ENCODE results near the gene SCAMP3. TPM values are rescaled to one million over a fixed set of nuclear protein-coding genes. Genes with fewer than 3 reads are reported as not detected.
A peak's percentile ranks its signal among the peaks of the same experiment; 100 is the strongest.

Gene SCAMP3
- total RNA-seq, 1 donor from 2014 or later, result 65.8 TPM

DNA sequence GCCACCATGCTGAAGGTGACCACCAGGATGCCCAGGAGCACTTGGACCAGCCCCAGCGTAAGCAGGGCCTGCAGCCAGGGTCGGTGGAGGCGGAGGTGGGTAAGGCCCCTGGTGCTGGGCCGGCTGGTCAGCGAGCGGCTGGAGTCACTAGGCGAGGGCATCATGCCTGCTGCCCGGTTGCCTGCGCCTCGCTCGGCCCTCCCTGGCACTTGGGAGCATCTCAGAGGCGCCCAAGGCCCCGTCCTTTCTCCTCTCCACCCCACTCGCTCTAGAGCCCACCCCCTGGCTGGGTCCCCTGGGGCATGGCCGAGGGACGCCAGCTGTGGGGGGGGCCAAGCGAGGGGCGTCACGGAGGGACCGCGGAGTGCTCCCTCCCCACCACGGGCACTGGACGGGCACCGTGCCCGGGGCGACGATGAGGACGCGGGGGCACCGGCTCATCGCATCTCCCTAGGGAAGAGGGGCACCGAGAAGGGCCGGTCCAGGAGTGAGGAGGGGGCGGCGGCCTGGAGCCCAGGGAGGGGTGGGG is 7.4 kb downstream of the SCAMP3 start:
- peaks cover 12% of the 10 kb centered on the region for H3K36me3 Mint-ChIP-seq (ENCODE audit: unreplicated experiment)
- peaks cover 12% of the 10 kb centered on the region for H3K9me3 Mint-ChIP-seq (ENCODE audit: unreplicated experiment)
- peak overlapping the region; percentile 72 for H3K27ac Mint-ChIP-seq (ENCODE audit: unreplicated experiment)
- H3K4me3 Mint-ChIP-seq (ENCODE audit: unreplicated experiment), result peak overlapping the region; percentile 80
- peaks cover 30% of the 10 kb centered on the region for H3K4me1 Mint-ChIP-seq (ENCODE audit: low read depth, unreplicated experiment)
- H3K27me3 Mint-ChIP-seq (ENCODE audit: unreplicated experiment), result peaks cover 12% of the 10 kb centered on the region
- peak; percentile 41 for DNase-seq
- no peak for TF ChIP-seq CTCF (IDR thresholded peaks at IDR 0.05; ENCODE audit: partially characterized antibody, unreplicated experiment)

DNA sequence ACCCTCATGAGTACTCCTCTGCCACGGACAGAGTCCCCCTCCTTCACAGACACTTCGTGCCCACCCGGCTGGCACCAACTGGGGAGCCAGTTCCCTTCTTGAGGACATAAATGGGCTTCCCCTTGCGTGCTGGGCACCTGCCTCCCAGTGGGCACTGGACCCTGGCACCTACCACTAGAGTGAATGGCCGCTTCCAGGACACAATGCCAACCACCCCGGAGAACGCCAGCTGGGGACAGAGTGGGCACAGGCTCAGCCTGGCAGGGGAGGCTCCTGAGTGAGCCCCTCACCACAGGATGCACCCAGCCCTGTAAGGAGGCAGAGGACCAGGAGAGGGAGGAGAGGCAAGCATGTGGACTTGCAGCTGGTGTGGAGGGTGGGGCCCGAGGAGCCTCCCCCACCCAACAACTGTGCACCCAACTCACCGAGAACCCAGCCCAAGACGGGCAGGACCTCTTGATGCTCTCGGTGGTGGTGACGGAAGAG is 7.9 kb downstream of the SCAMP3 start:
- TF ChIP-seq CTCF (IDR thresholded peaks at IDR 0.05; ENCODE audit: partially characterized antibody, unreplicated experiment), result no peak
- no peak for DNase-seq
- H3K9me3 Mint-ChIP-seq (ENCODE audit: unreplicated experiment), result peaks cover 12% of the 10 kb centered on the region
- peak overlapping the region; percentile 80 for H3K4me3 Mint-ChIP-seq (ENCODE audit: unreplicated experiment)
- H3K36me3 Mint-ChIP-seq (ENCODE audit: unreplicated experiment), result peaks cover 12% of the 10 kb centered on the region
- H3K27ac Mint-ChIP-seq (ENCODE audit: unreplicated experiment), result peak overlapping the region; percentile 72
- peaks cover 30% of the 10 kb centered on the region for H3K4me1 Mint-ChIP-seq (ENCODE audit: low read depth, unreplicated experiment)
- H3K27me3 Mint-ChIP-seq (ENCODE audit: unreplicated experiment), result peaks cover 12% of the 10 kb centered on the region

DNA sequence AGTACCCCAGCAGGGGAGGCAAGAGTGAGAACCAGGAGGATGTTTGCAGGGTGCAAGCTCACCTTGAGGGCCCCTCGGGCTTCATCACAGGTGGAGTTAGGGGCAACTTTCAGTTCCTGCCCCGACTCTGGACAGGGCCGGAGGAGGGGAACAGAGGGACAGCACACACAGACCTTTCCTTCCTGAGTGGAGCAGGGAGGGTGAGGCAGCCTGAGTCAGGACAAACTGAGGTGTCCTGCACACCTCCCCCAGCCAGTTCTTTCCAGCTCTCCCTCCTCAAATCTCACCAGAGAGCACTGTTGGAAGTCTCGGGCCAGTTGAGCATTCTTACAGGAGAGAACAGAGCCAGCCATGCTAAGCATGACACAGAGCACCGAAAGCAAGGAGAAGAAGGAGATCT is 8.4 kb downstream of the SCAMP3 start:
- Mint-ChIP-seq H3K27ac (ENCODE audit: unreplicated experiment) (peak overlapping the region; percentile 74), H3K36me3 (ENCODE audit: unreplicated experiment) (peaks cover 12% of the 10 kb centered on the region), H3K9me3 (ENCODE audit: unreplicated experiment) (peaks cover 12% of the 10 kb centered on the region), H3K27me3 (ENCODE audit: unreplicated experiment) (peaks cover 12% of the 10 kb centered on the region), H3K4me3 (ENCODE audit: unreplicated experiment) (peak overlapping the region; percentile 80), H3K4me1 (ENCODE audit: low read depth, unreplicated experiment) (peaks cover 30% of the 10 kb centered on the region)
- no peak for TF ChIP-seq CTCF (IDR thresholded peaks at IDR 0.05; ENCODE audit: partially characterized antibody, unreplicated experiment)
- no peak for DNase-seq

DNA sequence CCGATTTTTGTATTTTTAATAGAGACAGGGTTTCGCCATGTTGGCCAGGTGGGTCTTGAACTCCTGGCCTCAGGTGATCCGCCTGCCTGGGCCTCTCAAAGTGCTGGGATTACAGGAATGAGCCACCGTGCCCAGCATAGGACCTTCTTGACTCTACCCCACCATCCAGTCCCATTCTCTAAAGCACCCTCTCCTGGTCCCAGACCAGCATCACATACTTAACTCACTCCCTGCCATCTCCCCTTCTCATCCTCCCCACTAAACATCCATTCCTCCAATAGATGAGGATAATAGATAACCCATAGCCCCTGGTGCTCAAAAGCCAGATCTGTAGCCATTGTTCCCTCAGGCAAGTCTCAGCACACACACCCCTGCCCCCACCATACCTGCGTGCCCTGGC is 9.0 kb downstream of the SCAMP3 start:
- no peak for DNase-seq
- peaks cover 12% of the 10 kb centered on the region for H3K36me3 Mint-ChIP-seq (ENCODE audit: unreplicated experiment)
- peak overlapping the region; percentile 80 for H3K4me3 Mint-ChIP-seq (ENCODE audit: unreplicated experiment)
- peaks cover 30% of the 10 kb centered on the region for H3K4me1 Mint-ChIP-seq (ENCODE audit: low read depth, unreplicated experiment)
- H3K9me3 Mint-ChIP-seq (ENCODE audit: unreplicated experiment), result peaks cover 12% of the 10 kb centered on the region
- peaks cover 12% of the 10 kb centered on the region for H3K27me3 Mint-ChIP-seq (ENCODE audit: unreplicated experiment)
- H3K27ac Mint-ChIP-seq (ENCODE audit: unreplicated experiment), result peak overlapping the region; percentile 74
- TF ChIP-seq CTCF (IDR thresholded peaks at IDR 0.05; ENCODE audit: partially characterized antibody, unreplicated experiment), result no peak

GRCh38 chr1:155251566-155251965 is 10.6 kb downstream of the SCAMP3 start:
- TF ChIP-seq CTCF (IDR thresholded peaks at IDR 0.05; ENCODE audit: partially characterized antibody, unreplicated experiment), result no peak
- H3K36me3 Mint-ChIP-seq (ENCODE audit: unreplicated experiment), result peaks cover 2% of the 10 kb centered on the region
- peaks cover 12% of the 10 kb centered on the region for H3K27me3 Mint-ChIP-seq (ENCODE audit: unreplicated experiment)
- H3K9me3 Mint-ChIP-seq (ENCODE audit: unreplicated experiment), result peaks cover 11% of the 10 kb centered on the region
- H3K4me3 Mint-ChIP-seq (ENCODE audit: unreplicated experiment), result no peak overlapping the region
- H3K27ac Mint-ChIP-seq (ENCODE audit: unreplicated experiment), result no peak overlapping the region
- peaks cover 24% of the 10 kb centered on the region for H3K4me1 Mint-ChIP-seq (ENCODE audit: low read depth, unreplicated experiment)
- DNase-seq, result peak; percentile 33
